Hepatocyte (in vitro differentiated cells): ENCODE measurements around the gene PAFAH2. TPM values are rescaled to one million over a fixed set of nuclear protein-coding genes. Genes with fewer than 3 reads are reported as not detected.
"Not testable (repeated sequence)": the region's sequence is repeated elsewhere in the genome, so short reads cannot be mapped to it uniquely, and the experiment has no call there.

ENCODE experiments used
- DNase-seq: peaks from one replicate; pipeline ENCODE4 v3.0.0-alpha.2; 2016; ENCODE audit warnings: low spot score
- H2AFZ ChIP-seq: fragments of 200-600 bp; sonication (generic); 2 replicates; pipeline ENCODE4 v1.6.0; 2016; ENCODE audit warnings: antibody characterized with exemption, mild to moderate bottlenecking
- H3K27ac ChIP-seq: fragments of 200-600 bp; sonication (generic); 2 replicates; pipeline ENCODE4 v1.5.1; 2016; ENCODE audit warnings: mild to moderate bottlenecking
- H3K27me3 ChIP-seq: fragments of 200-600 bp; sonication (generic); 2 replicates; pipeline ENCODE4 v1.6.1; 2016
- H3K36me3 ChIP-seq: fragments of 200-600 bp; sonication (generic); replicated peaks from 2 replicates; pipeline ENCODE4 v1.5.1; 2016; ENCODE audit warnings: low read depth; ENCODE audit not compliant: insufficient read depth
- H3K4me1 ChIP-seq: fragments of 200-600 bp; sonication (generic); 2 replicates; pipeline ENCODE4 v1.5.1; 2016; ENCODE audit warnings: mild to moderate bottlenecking, moderate library complexity; ENCODE audit not compliant: insufficient read depth
- H3K4me2 ChIP-seq: fragments of 200-600 bp; sonication (generic); 2 replicates; pipeline ENCODE4 v1.6.0; 2016
- H3K4me3 ChIP-seq: fragments of 200-600 bp; sonication (generic); 2 replicates; pipeline ENCODE4 v1.5.1; 2016; ENCODE audit warnings: mild to moderate bottlenecking
- H3K79me2 ChIP-seq: fragments of 200-600 bp; sonication (generic); 2 replicates; pipeline ENCODE4 v1.6.0; 2017; ENCODE audit warnings: mild to moderate bottlenecking
- H3K9me2 ChIP-seq: fragments of 200-600 bp; sonication (generic); replicated peaks from 2 replicates; pipeline ENCODE4 v1.6.0; 2017; ENCODE audit warnings: mild to moderate bottlenecking; ENCODE audit not compliant: insufficient read depth
- H3K9me3 ChIP-seq: fragments of 200-600 bp; sonication (generic); 2 replicates; pipeline ENCODE4 v1.5.1; 2016; ENCODE audit warnings: low read depth, mild to moderate bottlenecking
- H4K20me1 ChIP-seq: fragments of 200-600 bp; sonication (generic); 2 replicates; pipeline ENCODE4 v1.6.0; 2016; ENCODE audit warnings: mild to moderate bottlenecking; ENCODE audit not compliant: insufficient read depth, poor library complexity, severe bottlenecking
- CTCF ChIP-seq: fragments of 200-600 bp; sonication (generic); IDR thresholded peaks from 2 replicates; pipeline ENCODE4 v1.5.1; 2016; ENCODE audit warnings: antibody characterized with exemption, mild to moderate bottlenecking; ENCODE audit not compliant: poor library complexity
- EZH2 ChIP-seq: fragments of 200-600 bp; sonication (generic); IDR thresholded peaks from 2 replicates; pipeline ENCODE4 v1.6.1; 2016; ENCODE audit warnings: antibody characterized with exemption, mild to moderate bottlenecking, borderline replicate concordance
- EZH2phosphoT487 ChIP-seq: fragments of 200-600 bp; sonication (generic); IDR thresholded peaks from one replicate; pipeline ENCODE4 v1.6.1; 2018; ENCODE audit warnings: antibody characterized with exemption, mild to moderate bottlenecking, low read depth, moderate library complexity; ENCODE audit not compliant: unreplicated experiment, severe bottlenecking
- WGBS: methylation state at CpG from one replicate; pipeline ENCODE4 v1.1.6; 2016; ENCODE audit warnings: low lambda C conversion rate; ENCODE audit errors: missing lambda C conversion rate; 5-methylcytosine and 5-hydroxymethylcytosine counted together
- polyA plus RNA-seq: library from polyadenylated mRNA; unstranded; fragments of >200 nt; fragmentation: Nextera tagmentation; extraction: Ambion mirVana; gene quantifications from 2 replicates; pipeline ENCODE4 v1.2.1, GENCODE V29; 2016
- total RNA-seq: library from RNA; depleted of rRNA; stranded (reverse); fragments of >200 nt; gene quantifications from 2 replicates; pipeline ENCODE4 v1.2.3, GENCODE V29; 2014

The PAFAH2 gene
- total and polyA plus RNA-seq, 2 experiments from 2014 or later: 22.7 to 24.6 TPM

- H3K4me3 ChIP-seq: no peak overlapping the region
- H3K79me2 ChIP-seq: no peaks in the 10 kb centered on the region
- H3K4me1 ChIP-seq: no peaks in the 10 kb centered on the region
- no peak for DNase-seq
- no peak overlapping the region for H3K4me2 ChIP-seq
- no peak overlapping the region for H2AFZ ChIP-seq
- H3K9me2 ChIP-seq: no peaks in the 10 kb centered on the region
- H3K9me3 ChIP-seq: no peaks in the 10 kb centered on the region
- no peak for TF ChIP-seq EZH2
- TF ChIP-seq CTCF: no peak
- no peak for TF ChIP-seq EZH2phosphoT487
- no peaks in the 10 kb centered on the region for H3K36me3 ChIP-seq
- WGBS: 68% methylated on average over 13 of the region's 13 CpGs
- no peaks in the 10 kb centered on the region for H4K20me1 ChIP-seq
- H3K27me3 ChIP-seq: no peaks in the 10 kb centered on the region
- H3K27ac ChIP-seq: no peak overlapping the region
Observed at GRCh38 chr1:25933479-25934365, 64.1 kb downstream of the PAFAH2 start.

GRCh38 chr1:25932811-25933400 lies 65.0 kb downstream of the PAFAH2 start:
- H2AFZ ChIP-seq, H3K4me3 ChIP-seq, H3K4me2 ChIP-seq, H3K27ac ChIP-seq, H3K9me2 ChIP-seq, H3K36me3 ChIP-seq, H3K79me2 ChIP-seq, H3K4me1 ChIP-seq, H3K9me3 ChIP-seq, H4K20me1 ChIP-seq, DNase-seq, H3K27me3 ChIP-seq: not testable (repeated sequence)
- WGBS: 86% methylated on average over 12 of the region's 12 CpGs

- whole genome bisulfite sequencing: 71% methylated on average over 5 of the region's 5 CpGs
Observed at GRCh38 chr1:25932321-25932720, 65.5 kb downstream of the PAFAH2 start.

More at GRCh38 chr1:25932321-25932720, 65.5 kb downstream of the PAFAH2 start:
- Histone ChIP-seq H3K27ac (no peak overlapping the region), H3K4me1 (no peaks in the 10 kb centered on the region), H3K9me3 (no peaks in the 10 kb centered on the region), H3K79me2 (no peaks in the 10 kb centered on the region), H3K9me2 (no peaks in the 10 kb centered on the region), H4K20me1 (no peaks in the 10 kb centered on the region), H3K36me3 (no peaks in the 10 kb centered on the region), H3K27me3 (no peaks in the 10 kb centered on the region), H3K4me3 (no peak overlapping the region), H3K4me2 (no peak overlapping the region), H2AFZ (no peak overlapping the region)
- no peak for DNase-seq
- TF ChIP-seq CTCF (no peak), EZH2phosphoT487 (no peak), EZH2 (no peak)
